ENCODE measurements around the gene CD180. TPM values are rescaled to one million over a fixed set of nuclear protein-coding genes. Genes with fewer than 3 reads are reported as not detected.

CD180 gene
- total RNA-seq: not detected

DNA sequence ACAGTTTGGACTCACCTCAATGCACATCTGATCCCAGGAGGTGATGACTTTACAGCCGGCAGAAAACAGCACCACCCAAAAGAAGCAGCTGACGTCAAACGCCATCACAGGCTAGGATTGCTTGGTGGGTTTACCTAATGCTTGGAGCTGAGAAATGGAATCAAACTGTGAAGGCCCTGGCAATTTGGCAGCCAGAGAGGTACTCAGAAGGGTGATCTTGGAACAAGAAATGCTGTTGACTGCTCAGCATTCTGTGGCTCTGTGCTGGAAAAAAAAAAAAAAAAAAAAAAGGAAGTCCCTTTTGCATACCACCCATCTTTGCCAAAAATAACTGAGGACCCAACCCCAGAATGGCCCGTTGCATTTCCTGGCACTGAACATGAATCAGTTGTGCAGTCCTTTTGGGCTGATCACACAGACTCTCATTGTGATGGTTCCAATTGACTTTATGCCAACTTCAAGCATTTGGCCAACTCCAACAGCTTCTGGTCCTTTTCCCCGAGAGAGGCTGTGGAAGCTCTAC is at the start of gene CD180:
TSS of gene CD180 (minus strand) at position 263 of the 523 bp plus-strand sequence. CDS start at position 105, 158 bp downstream.
- Mint-ChIP-seq H3K27me3 (no peaks in the 10 kb centered on the region), H3K36me3 (ENCODE audit: low read depth) (peaks cover 4% of the 10 kb centered on the region), H3K4me1 (ENCODE audit: low read depth) (peaks cover 33% of the 10 kb centered on the region), H3K4me3 (no peak within 1 kb of the TSS), H3K27ac (peak within 1 kb of the TSS; percentile 7), H3K9me3 (peaks cover 10% of the 10 kb centered on the region)
- POLR2A ChIA-PET: interaction anchor here (1.0 to 1.5 kb wide), 2 partner anchors 10 to 11 kb away, joined by 3 to 5 read pairs; no protein-coding TSS in a partner anchor
- CTCF ChIA-PET: interaction anchor here (0.8 to 16.0 kb wide), 4 partner anchors 11 to 49 kb away, joined by 3 to 349 read pairs (median 4); no protein-coding TSS in a partner anchor
- TF ChIP-seq, protein P1, sequence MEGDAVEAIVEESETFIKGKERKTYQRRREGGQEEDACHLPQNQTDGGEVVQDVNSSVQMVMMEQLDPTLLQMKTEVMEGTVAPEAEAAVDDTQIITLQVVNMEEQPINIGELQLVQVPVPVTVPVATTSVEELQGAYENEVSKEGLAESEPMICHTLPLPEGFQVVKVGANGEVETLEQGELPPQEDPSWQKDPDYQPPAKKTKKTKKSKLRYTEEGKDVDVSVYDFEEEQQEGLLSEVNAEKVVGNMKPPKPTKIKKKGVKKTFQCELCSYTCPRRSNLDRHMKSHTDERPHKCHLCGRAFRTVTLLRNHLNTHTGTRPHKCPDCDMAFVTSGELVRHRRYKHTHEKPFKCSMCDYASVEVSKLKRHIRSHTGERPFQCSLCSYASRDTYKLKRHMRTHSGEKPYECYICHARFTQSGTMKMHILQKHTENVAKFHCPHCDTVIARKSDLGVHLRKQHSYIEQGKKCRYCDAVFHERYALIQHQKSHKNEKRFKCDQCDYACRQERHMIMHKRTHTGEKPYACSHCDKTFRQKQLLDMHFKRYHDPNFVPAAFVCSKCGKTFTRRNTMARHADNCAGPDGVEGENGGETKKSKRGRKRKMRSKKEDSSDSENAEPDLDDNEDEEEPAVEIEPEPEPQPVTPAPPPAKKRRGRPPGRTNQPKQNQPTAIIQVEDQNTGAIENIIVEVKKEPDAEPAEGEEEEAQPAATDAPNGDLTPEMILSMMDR (IDR thresholded peaks at IDR 0.05): no peak
- intact Hi-C loops (cut with micrococcal nuclease): no loop called here
- no peak for DNase-seq
- ATAC-seq: no peak

DNA sequence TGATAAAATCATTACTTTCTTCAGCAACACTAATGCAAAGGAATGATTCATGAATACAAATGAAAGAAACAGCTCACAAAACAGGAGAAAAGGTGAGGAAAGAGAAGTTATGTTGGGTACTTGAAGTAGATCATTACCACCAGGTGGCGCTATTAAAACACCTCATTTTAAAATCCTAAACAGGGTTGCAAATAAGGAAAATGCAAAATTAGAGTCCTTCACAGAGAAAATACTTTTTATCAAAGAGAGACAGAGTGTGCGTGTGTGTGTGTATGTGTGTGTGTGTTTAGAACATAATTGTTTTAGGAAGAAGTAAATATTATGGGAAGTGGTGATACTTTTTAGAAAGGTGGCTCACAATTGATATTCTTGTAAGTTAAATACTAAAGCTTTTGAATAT is 49.5 kb upstream of the CD180 start:
- CTCF ChIA-PET: interaction anchor here (0.6 to 2.5 kb wide), 49 partner anchors 9 to 1762 kb away, joined by 3 to 33 read pairs (median 4); partner anchors contain the start of gene CD180
- no peaks in the 10 kb centered on the region for H3K36me3 Mint-ChIP-seq (ENCODE audit: low read depth)

DNA sequence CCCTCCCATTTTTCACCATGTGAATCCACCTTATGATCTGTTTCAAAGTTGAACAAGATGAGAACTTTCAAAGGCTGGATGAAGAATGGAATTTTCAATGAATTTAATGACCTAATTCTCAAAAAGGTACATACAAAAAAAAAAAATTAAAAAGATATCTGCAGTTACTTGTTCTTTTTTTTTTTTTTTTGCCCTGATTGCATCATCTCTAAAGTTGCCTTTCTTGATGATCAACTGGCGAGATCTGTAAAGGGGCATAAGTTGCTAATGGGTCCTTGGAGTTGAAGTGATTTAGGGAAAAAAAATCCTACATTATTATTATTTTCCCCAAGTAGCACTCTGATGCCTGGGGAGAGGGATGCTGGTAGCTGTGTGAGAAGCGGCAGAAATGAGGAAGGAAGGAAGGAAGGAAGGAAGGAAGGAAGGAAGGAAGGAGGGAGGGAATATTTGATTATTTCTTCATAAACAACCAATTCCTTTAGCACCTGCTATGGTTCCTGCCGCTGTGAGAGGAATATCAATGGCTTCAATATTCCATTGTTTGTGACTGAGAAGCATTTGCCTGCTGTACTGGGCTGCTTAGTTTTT is 48.8 kb upstream of the CD180 start:
- TF ChIP-seq, protein P1 (IDR thresholded peaks at IDR 0.05): no peak
- Mint-ChIP-seq H3K36me3 (ENCODE audit: low read depth) (no peaks in the 10 kb centered on the region), H3K4me3 (no peak overlapping the region), H3K27ac (no peak overlapping the region), H3K4me1 (ENCODE audit: low read depth) (peaks cover 11% of the 10 kb centered on the region), H3K9me3 (no peaks in the 10 kb centered on the region), H3K27me3 (no peaks in the 10 kb centered on the region)
- DNase-seq (no peak), ATAC-seq (no peak)
- intact Hi-C loops (cut with micrococcal nuclease): loop anchor here (10.0 kb wide), 1 partner anchor 1009 kb away; no protein-coding TSS in a partner anchor
- POLR2A ChIA-PET: no interaction called here
- CTCF ChIA-PET: interaction anchor here (0.6 to 2.5 kb wide), 37 partner anchors 8 to 1773 kb away, joined by 3 to 33 read pairs (median 4); partner anchors contain the start of gene CD180

More for the DNA sequence above, 49.5 kb upstream of the CD180 start:
- H3K9me3 Mint-ChIP-seq: no peaks in the 10 kb centered on the region
- DNase-seq (peak; percentile 13), ATAC-seq (peak; percentile 30)
- no peak overlapping the region for H3K27ac Mint-ChIP-seq
- TF ChIP-seq, protein P1 (IDR thresholded peaks at IDR 0.05): peak; percentile 85
- no peaks in the 10 kb centered on the region for H3K27me3 Mint-ChIP-seq
- POLR2A ChIA-PET: no interaction called here
- no peak overlapping the region for H3K4me3 Mint-ChIP-seq
- peaks cover 11% of the 10 kb centered on the region for H3K4me1 Mint-ChIP-seq (ENCODE audit: low read depth)
- intact Hi-C loops (cut with micrococcal nuclease): loop anchor here (10.0 kb wide), 1 partner anchor 1009 kb away; no protein-coding TSS in a partner anchor

DNA sequence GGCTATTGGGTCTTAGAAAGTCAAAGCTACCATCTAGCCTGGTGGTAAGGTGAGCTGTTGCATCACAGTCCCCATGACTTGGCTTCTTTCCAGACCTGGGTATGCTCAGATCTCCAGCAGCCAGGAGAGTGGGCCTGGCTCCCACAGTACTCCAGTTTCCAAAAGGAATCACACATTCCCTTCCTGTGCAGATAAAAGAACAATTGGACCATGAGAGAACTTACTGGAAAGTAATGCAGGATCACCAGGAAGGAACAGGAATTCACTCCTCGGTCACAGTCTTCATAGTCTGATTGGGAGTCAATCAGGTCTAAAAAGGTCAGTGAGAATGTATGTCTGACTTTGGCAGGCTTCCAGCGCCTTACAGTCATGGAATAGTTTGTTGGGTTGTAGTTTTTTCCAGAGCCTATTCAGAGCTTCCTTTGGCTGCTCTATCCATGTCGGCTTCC is 47.8 kb upstream of the CD180 start:
- CTCF ChIA-PET: interaction anchor here (1.1 kb wide), 1 partner anchor 87 kb away, joined by 5 read pairs; no protein-coding TSS in a partner anchor

More for the DNA sequence above, 47.8 kb upstream of the CD180 start:
- no peaks in the 10 kb centered on the region for H3K9me3 Mint-ChIP-seq
- no peaks in the 10 kb centered on the region for H3K27me3 Mint-ChIP-seq
- H3K36me3 Mint-ChIP-seq (ENCODE audit: low read depth): no peaks in the 10 kb centered on the region
- intact Hi-C loops (cut with micrococcal nuclease): loop anchor here (10.0 kb wide), 1 partner anchor 1010 kb away; no protein-coding TSS in a partner anchor
- ATAC-seq (no peak), DNase-seq (no peak)
- POLR2A ChIA-PET: no interaction called here
- H3K4me3 Mint-ChIP-seq: no peak overlapping the region
- TF ChIP-seq, protein P1 (IDR thresholded peaks at IDR 0.05): no peak
- H3K27ac Mint-ChIP-seq: no peak overlapping the region
- peaks cover 11% of the 10 kb centered on the region for H3K4me1 Mint-ChIP-seq (ENCODE audit: low read depth)
